Fibroblast of the conjunctiva (primary cell): ENCODE data around the gene TWIST2.

ENCODE experiments used
- DNase-seq: peaks from one replicate; pipeline ENCODE4 v3.0.0-alpha.2; 2010; ENCODE audit warnings: low read depth

The TWIST2 gene

GRCh38 chr2:238905224-238905623 is 57.3 kb downstream of the TWIST2 start:
- DNase-seq = no peak

GRCh38 chr2:238905644-238906043 is 57.8 kb downstream of the TWIST2 start:
- DNase-seq = no peak

GRCh38 chr2:238906254-238906935 is 58.5 kb downstream of the TWIST2 start:
- DNase-seq = no peak

- DNase-seq = no peak
Measured at GRCh38 chr2:238906936-238907716, 59.2 kb downstream of the TWIST2 start.

GRCh38 chr2:238907717-238908173 is 59.9 kb downstream of the TWIST2 start:
- DNase-seq = no peak

GRCh38 chr2:238908960-238909951 is 61.4 kb downstream of the TWIST2 start:
- DNase-seq = peak; percentile 35

- no peak for DNase-seq
Measured at GRCh38 chr2:238910751-238911351, 63.0 kb downstream of the TWIST2 start.

GRCh38 chr2:238911376-238912227 is 63.7 kb downstream of the TWIST2 start:
- DNase-seq = no peak

GRCh38 chr2:238912228-238912915 is 64.5 kb downstream of the TWIST2 start:
- no peak for DNase-seq

GRCh38 chr2:238912916-238913875 is 65.3 kb downstream of the TWIST2 start:
- DNase-seq = no peak

- no peak for DNase-seq
Measured at GRCh38 chr2:238913931-238914647, 66.2 kb downstream of the TWIST2 start.

GRCh38 chr2:238914648-238915015 is 66.7 kb downstream of the TWIST2 start:
- no peak for DNase-seq

GRCh38 chr2:238915196-238915595 is 67.3 kb downstream of the TWIST2 start:
- DNase-seq = no peak

- DNase-seq = no peak
Measured at GRCh38 chr2:238915596-238915995, 67.7 kb downstream of the TWIST2 start.

GRCh38 chr2:238916176-238916874 is 68.4 kb downstream of the TWIST2 start:
- DNase-seq = no peak

GRCh38 chr2:238916875-238917590 is 69.1 kb downstream of the TWIST2 start:
- no peak for DNase-seq

GRCh38 chr2:238919307-238919706 is 71.4 kb downstream of the TWIST2 start:
- no peak for DNase-seq
